ENCODE measurements around the gene DNMT3A. TPM values are rescaled to one million over a fixed set of nuclear protein-coding genes. Genes with fewer than 3 reads are reported as not detected.

Gene DNMT3A
- total RNA-seq, 1 donor from 2014 or later = 113 TPM

- no peak for DNase-seq (ENCODE audit: low read depth, low spot score)
- TF ChIP-seq CTCF (conservative IDR thresholded peaks at IDR 0.05) = no peak
- peaks cover 10% of the 10 kb centered on the region for H3K27me3 Mint-ChIP-seq (ENCODE audit: low read depth)
- no peaks in the 10 kb centered on the region for H3K9me3 Mint-ChIP-seq
- no peak overlapping the region for H3K27ac Mint-ChIP-seq (ENCODE audit: unreplicated experiment)
- no peaks in the 10 kb centered on the region for H3K36me3 Mint-ChIP-seq (ENCODE audit: low read depth)
- peak overlapping the region; percentile 76 for H3K4me3 Mint-ChIP-seq
- H3K4me1 Mint-ChIP-seq = peaks cover 4% of the 10 kb centered on the region
Measured at GRCh38 chr2:25338401-25338800, 3.3 kb downstream of the DNMT3A start.

GRCh38 chr2:25337891-25338290 is 3.8 kb downstream of the DNMT3A start:
- Mint-ChIP-seq H3K36me3 (ENCODE audit: low read depth) (no peaks in the 10 kb centered on the region), H3K27me3 (ENCODE audit: low read depth) (peaks cover 7% of the 10 kb centered on the region), H3K9me3 (no peaks in the 10 kb centered on the region), H3K27ac (ENCODE audit: unreplicated experiment) (no peak overlapping the region), H3K4me1 (peaks cover 4% of the 10 kb centered on the region), H3K4me3 (peak overlapping the region; percentile 76)
- DNase-seq (ENCODE audit: low read depth, low spot score) = no peak
- no peak for TF ChIP-seq CTCF (conservative IDR thresholded peaks at IDR 0.05)

GRCh38 chr2:25337276-25337675 is 4.4 kb downstream of the DNMT3A start:
- no peak overlapping the region for H3K27ac Mint-ChIP-seq (ENCODE audit: unreplicated experiment)
- peaks cover 7% of the 10 kb centered on the region for H3K27me3 Mint-ChIP-seq (ENCODE audit: low read depth)
- H3K36me3 Mint-ChIP-seq (ENCODE audit: low read depth) = no peaks in the 10 kb centered on the region
- no peak for TF ChIP-seq CTCF (conservative IDR thresholded peaks at IDR 0.05)
- no peak for DNase-seq (ENCODE audit: low read depth, low spot score)
- H3K4me1 Mint-ChIP-seq = peaks cover 4% of the 10 kb centered on the region
- peak overlapping the region; percentile 72 for H3K4me3 Mint-ChIP-seq
- no peaks in the 10 kb centered on the region for H3K9me3 Mint-ChIP-seq

GRCh38 chr2:25336383-25336841 is 5.3 kb downstream of the DNMT3A start:
- Mint-ChIP-seq H3K4me1 (peaks cover 8% of the 10 kb centered on the region), H3K4me3 (peak overlapping the region; percentile 49), H3K9me3 (no peaks in the 10 kb centered on the region), H3K36me3 (ENCODE audit: low read depth) (no peaks in the 10 kb centered on the region), H3K27me3 (ENCODE audit: low read depth) (peaks cover 7% of the 10 kb centered on the region), H3K27ac (ENCODE audit: unreplicated experiment) (no peak overlapping the region)
- TF ChIP-seq CTCF (conservative IDR thresholded peaks at IDR 0.05) = no peak
- no peak for DNase-seq (ENCODE audit: low read depth, low spot score)

GRCh38 chr2:25335971-25336370 is 5.8 kb downstream of the DNMT3A start:
- no peak for DNase-seq (ENCODE audit: low read depth, low spot score)
- Mint-ChIP-seq H3K36me3 (ENCODE audit: low read depth) (no peaks in the 10 kb centered on the region), H3K4me3 (no peak overlapping the region), H3K9me3 (no peaks in the 10 kb centered on the region), H3K27me3 (ENCODE audit: low read depth) (peaks cover 7% of the 10 kb centered on the region), H3K27ac (ENCODE audit: unreplicated experiment) (no peak overlapping the region), H3K4me1 (peaks cover 13% of the 10 kb centered on the region)
- TF ChIP-seq CTCF (conservative IDR thresholded peaks at IDR 0.05) = no peak

- Mint-ChIP-seq H3K4me3 (no peak overlapping the region), H3K36me3 (ENCODE audit: low read depth) (no peaks in the 10 kb centered on the region), H3K27me3 (ENCODE audit: low read depth) (peaks cover 7% of the 10 kb centered on the region), H3K27ac (ENCODE audit: unreplicated experiment) (no peak overlapping the region), H3K4me1 (peaks cover 13% of the 10 kb centered on the region), H3K9me3 (no peaks in the 10 kb centered on the region)
- DNase-seq (ENCODE audit: low read depth, low spot score) = no peak
- no peak for TF ChIP-seq CTCF (conservative IDR thresholded peaks at IDR 0.05)
Measured at GRCh38 chr2:25335204-25335603, 6.5 kb downstream of the DNMT3A start.
